WI38 (cell line): Measurements from ENCODE around the gene TMPRSS6.

Experiments used
- H3K4me3 ChIP-seq: 2 replicates; pipeline ENCODE4 v1.5.1; 2011; ENCODE audit warnings: low read depth, mild to moderate bottlenecking, control low read depth, low read length
- CTCF ChIP-seq: IDR thresholded peaks from 2 replicates; pipeline ENCODE4 v1.5.1; 2012; ENCODE audit warnings: low read depth, mild to moderate bottlenecking, control low read depth, low read length

Gene TMPRSS6

GRCh38 chr22:37049224-37049623 is 60.3 kb downstream of the TMPRSS6 start:
- no peak overlapping the region for H3K4me3 ChIP-seq
- no peak for TF ChIP-seq CTCF

GRCh38 chr22:37048133-37048532 is 61.4 kb downstream of the TMPRSS6 start:
- no peak for TF ChIP-seq CTCF
- no peak overlapping the region for H3K4me3 ChIP-seq

- no peak for TF ChIP-seq CTCF
- H3K4me3 ChIP-seq, result no peak overlapping the region
These were observed 62.5 kb downstream of the TMPRSS6 start for GRCh38 chr22:37047006-37047405.

GRCh38 chr22:37046589-37046988 is 62.9 kb downstream of the TMPRSS6 start:
- TF ChIP-seq CTCF, result no peak

GRCh38 chr22:37045958-37046357 is 63.6 kb downstream of the TMPRSS6 start:
- TF ChIP-seq CTCF, result peak; percentile 67
- no peak overlapping the region for H3K4me3 ChIP-seq

More at GRCh38 chr22:37046589-37046988, 62.9 kb downstream of the TMPRSS6 start:
- no peak overlapping the region for H3K4me3 ChIP-seq

- TF ChIP-seq CTCF, result no peak
- no peak overlapping the region for H3K4me3 ChIP-seq
These were observed 64.6 kb downstream of the TMPRSS6 start for GRCh38 chr22:37044634-37045625.

- no peak overlapping the region for H3K4me3 ChIP-seq
- peak; percentile 56 for TF ChIP-seq CTCF
These were observed 65.5 kb downstream of the TMPRSS6 start for GRCh38 chr22:37043828-37044538.
